NCI-H2107 treated with DMSO at 0.1 percent for 48 hours (cell line): ENCODE data around the gene TRAK1.
A peak's percentile ranks its signal among the peaks of the same experiment; 100 is the strongest.

ENCODE experiments used
- DNase-seq: peaks from one replicate; lab custom pipeline; 2025; ENCODE audit not compliant: unreplicated experiment; lab: John Stamatoyannopoulos, UW

TRAK1 gene

GRCh38 chr3:42228796-42229195 lies 137.6 kb downstream of the TRAK1 start:
- DNase-seq, result peak; percentile 10

GRCh38 chr3:42229266-42229941 lies 138.2 kb downstream of the TRAK1 start:
- DNase-seq, result no peak

- DNase-seq, result peak; percentile 25
Observed at GRCh38 chr3:42229942-42230688, 139.0 kb downstream of the TRAK1 start.

GRCh38 chr3:42230860-42231259 lies 139.7 kb downstream of the TRAK1 start:
- no peak for DNase-seq

GRCh38 chr3:42235532-42235931 lies 144.4 kb downstream of the TRAK1 start:
- DNase-seq, result no peak

GRCh38 chr3:42236611-42237010 lies 145.5 kb downstream of the TRAK1 start:
- no peak for DNase-seq

- DNase-seq, result no peak
Observed at GRCh38 chr3:42246091-42246490, 154.9 kb downstream of the TRAK1 start.

- peak; percentile 64 for DNase-seq
Observed at GRCh38 chr3:42247576-42248027, 156.4 kb downstream of the TRAK1 start.

- no peak for DNase-seq
Observed at GRCh38 chr3:42250761-42251160, 159.6 kb downstream of the TRAK1 start.

GRCh38 chr3:42254566-42254965 lies 163.4 kb downstream of the TRAK1 start:
- no peak for DNase-seq

- no peak for DNase-seq
Observed at GRCh38 chr3:42256135-42256819, 165.1 kb downstream of the TRAK1 start.

- DNase-seq, result no peak
Observed at GRCh38 chr3:42257007-42257406, 165.8 kb downstream of the TRAK1 start.

- no peak for DNase-seq
Observed at GRCh38 chr3:42262525-42262924, 171.4 kb downstream of the TRAK1 start.

GRCh38 chr3:42263354-42264346 lies 172.5 kb downstream of the TRAK1 start:
- no peak for DNase-seq

- no peak for DNase-seq
Observed at GRCh38 chr3:42264399-42265058, 173.4 kb downstream of the TRAK1 start.

GRCh38 chr3:42265059-42265991 lies 174.2 kb downstream of the TRAK1 start:
- no peak for DNase-seq

- no peak for DNase-seq
Observed at GRCh38 chr3:42266085-42266484, 174.9 kb downstream of the TRAK1 start, which contains the start of gene CCK. Gene CCK, minus strand, starts transcription at chr3:42266185. Its CDS starts 2,555 bp downstream, at chr3:42263630.

- DNase-seq, result no peak
Observed at GRCh38 chr3:42267878-42268277, 176.7 kb downstream of the TRAK1 start.

- no peak for DNase-seq
Observed at GRCh38 chr3:42269647-42270046, 178.5 kb downstream of the TRAK1 start.
